ENCODE measurements around the gene PLD4. TPM values are rescaled to one million over a fixed set of nuclear protein-coding genes. Genes with fewer than 3 reads are reported as not detected.

The PLD4 gene
- total RNA-seq, 4 donors from 2014 or later = under 0.01 to 0.37 (median 0.16) TPM; not detected in 1

GRCh38 chr14:104956290-104956890 is 31.7 kb downstream of the PLD4 start:
- no peak for ATAC-seq (ENCODE audit: low FRiP score)
- DNase-seq (ENCODE audit: low spot score) = no peak
- TF ChIP-seq, protein P1, sequence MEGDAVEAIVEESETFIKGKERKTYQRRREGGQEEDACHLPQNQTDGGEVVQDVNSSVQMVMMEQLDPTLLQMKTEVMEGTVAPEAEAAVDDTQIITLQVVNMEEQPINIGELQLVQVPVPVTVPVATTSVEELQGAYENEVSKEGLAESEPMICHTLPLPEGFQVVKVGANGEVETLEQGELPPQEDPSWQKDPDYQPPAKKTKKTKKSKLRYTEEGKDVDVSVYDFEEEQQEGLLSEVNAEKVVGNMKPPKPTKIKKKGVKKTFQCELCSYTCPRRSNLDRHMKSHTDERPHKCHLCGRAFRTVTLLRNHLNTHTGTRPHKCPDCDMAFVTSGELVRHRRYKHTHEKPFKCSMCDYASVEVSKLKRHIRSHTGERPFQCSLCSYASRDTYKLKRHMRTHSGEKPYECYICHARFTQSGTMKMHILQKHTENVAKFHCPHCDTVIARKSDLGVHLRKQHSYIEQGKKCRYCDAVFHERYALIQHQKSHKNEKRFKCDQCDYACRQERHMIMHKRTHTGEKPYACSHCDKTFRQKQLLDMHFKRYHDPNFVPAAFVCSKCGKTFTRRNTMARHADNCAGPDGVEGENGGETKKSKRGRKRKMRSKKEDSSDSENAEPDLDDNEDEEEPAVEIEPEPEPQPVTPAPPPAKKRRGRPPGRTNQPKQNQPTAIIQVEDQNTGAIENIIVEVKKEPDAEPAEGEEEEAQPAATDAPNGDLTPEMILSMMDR (IDR thresholded peaks at IDR 0.05) = no peak

- no peak for DNase-seq (ENCODE audit: low spot score)
- TF ChIP-seq, protein P1 (IDR thresholded peaks at IDR 0.05) = no peak
- no peak for ATAC-seq (ENCODE audit: low FRiP score)
Observed at GRCh38 chr14:104957146-104958113, 32.8 kb downstream of the PLD4 start.

- TF ChIP-seq, protein P1 (IDR thresholded peaks at IDR 0.05) = no peak
- DNase-seq (ENCODE audit: low spot score) (no peak), ATAC-seq (ENCODE audit: low FRiP score) (no peak)
Observed at GRCh38 chr14:104964546-104964945, 39.9 kb downstream of the PLD4 start.

DNA sequence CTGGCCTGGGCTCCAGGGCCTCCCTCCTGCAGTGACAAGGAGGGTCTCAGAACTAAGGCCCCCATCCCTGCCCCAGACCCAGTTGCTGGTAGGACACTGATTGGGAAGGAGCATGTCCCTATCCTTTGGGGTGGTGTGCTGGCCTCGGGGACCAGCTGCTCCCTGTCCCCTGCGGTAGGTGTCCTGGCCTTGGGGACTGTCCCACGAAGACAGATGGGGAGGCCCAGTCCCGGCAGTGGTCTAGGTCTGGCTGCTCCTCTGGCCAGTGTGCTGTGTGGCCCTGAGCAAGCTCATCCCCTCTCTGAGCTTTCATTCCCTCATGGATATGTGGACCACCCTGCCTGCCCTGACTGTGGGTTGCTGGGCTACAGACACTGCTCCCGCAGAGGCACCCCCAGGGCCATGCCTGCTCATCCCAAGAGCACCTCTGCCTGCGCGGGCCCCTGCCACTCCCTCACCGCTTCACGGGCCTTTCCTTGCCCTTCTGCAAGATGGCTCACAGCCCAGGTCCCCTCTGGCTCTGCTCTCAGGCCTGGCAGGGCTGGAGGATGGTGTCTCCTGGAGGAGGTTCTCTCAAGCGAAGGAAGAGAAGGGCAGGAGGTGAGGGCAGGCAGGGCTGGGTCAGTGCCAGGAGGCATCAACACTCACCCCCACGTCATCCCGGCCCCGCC is 41.0 kb downstream of the PLD4 start:
- TF ChIP-seq, protein P1 (IDR thresholded peaks at IDR 0.05) = no peak
- DNase-seq (ENCODE audit: low spot score) (no peak), ATAC-seq (ENCODE audit: low FRiP score) (no peak)

DNA sequence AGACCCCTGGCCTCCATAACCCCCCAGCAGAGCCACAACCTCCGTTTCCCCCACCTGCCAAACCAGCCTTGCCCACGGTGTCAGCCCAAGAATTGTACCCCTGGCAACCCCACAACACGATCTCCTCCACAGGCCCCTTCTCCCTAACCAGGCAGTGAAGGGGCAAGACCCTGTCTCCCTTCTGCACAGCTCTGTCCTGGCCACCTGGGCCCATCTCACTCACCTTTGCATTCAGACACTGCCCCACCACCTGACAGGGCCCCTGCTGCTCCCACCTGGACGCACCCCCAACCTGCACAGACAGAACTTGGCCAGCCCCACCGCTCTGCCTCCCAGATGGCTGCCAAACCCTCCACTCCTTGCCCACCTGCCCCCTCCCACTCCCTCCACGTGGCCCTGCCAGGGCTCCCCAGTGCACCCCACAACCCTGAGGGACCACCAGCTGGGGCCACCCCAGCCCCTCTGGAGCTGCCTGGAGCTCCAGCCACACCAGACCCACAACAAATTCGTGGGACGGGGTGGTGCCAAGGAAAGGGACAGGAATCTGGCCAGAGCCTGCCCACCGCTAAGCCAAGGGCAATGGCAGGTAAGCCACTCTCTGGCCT is 41.7 kb downstream of the PLD4 start:
- no peak for ATAC-seq (ENCODE audit: low FRiP score)
- no peak for DNase-seq (ENCODE audit: low spot score)
- TF ChIP-seq, protein P1 (IDR thresholded peaks at IDR 0.05) = no peak

DNA sequence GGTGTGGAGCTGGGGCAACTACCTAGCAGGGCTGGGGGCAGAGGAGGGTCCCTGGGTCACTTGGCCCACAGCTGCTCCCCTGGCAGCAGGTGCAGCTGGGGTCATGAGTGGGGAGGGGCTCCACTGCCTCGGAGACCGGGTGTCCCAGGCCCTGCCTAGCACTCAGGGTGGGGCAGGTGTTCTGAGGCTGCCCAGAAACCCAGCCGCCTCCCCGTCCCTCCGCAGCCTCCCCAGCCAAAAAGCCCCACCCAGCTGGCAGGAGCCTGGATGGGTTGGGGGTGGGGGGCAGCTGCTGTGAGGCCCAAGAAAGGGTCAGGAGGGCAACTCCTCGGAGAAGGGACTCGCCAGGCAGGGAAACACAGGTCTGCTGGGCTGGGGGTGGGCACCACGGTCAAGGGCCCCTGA is 42.3 kb downstream of the PLD4 start:
- ATAC-seq (ENCODE audit: low FRiP score) = no peak
- DNase-seq (ENCODE audit: low spot score) = no peak
- TF ChIP-seq, protein P1 (IDR thresholded peaks at IDR 0.05) = no peak

Data from omental fat pad (tissue), 4 donors.